Caco-2 (cell line): ENCODE measurements around the gene TREH. TPM values are rescaled to one million over a fixed set of nuclear protein-coding genes. Genes with fewer than 3 reads are reported as not detected.
A peak's percentile ranks its signal among the peaks of the same experiment; 100 is the strongest.

Experiments used
- BruUV-seq: library from RNA; stranded (reverse); fragments of 400-500 nt; replicated peaks from 2 replicates; lab custom pipeline; 2021; lab: Mats Ljungman, UMichigan
- CTCF ChIA-PET: fragments of 300-600 bp; sonication (Branson Sonifier 250); formaldehyde crosslinking; loops from one replicate; lab custom pipeline; 2022; ENCODE audit warnings: antibody characterized with exemption; lab: Charles Lee
- POLR2A ChIA-PET: fragments of 300-600 bp; sonication (Branson Sonifier 250); formaldehyde crosslinking; loops from one replicate; lab custom pipeline; 2022; ENCODE audit warnings: antibody characterized with exemption; lab: Charles Lee
- DNase-seq, 2 experiments: peaks; one replicate each; pipeline versions ENCODE4 v3.0.0 to v3.0.0-alpha.2; 2020 to 2022
- H3K27me3 ChIP-seq: replicated peaks from 2 replicates; pipeline ENCODE4 v1.6.0; 2011; ENCODE audit warnings: low read length; ENCODE audit not compliant: control insufficient read depth, insufficient read depth
- H3K36me3 ChIP-seq: 2 replicates; pipeline ENCODE4 v1.5.1; 2011; ENCODE audit warnings: low read length; ENCODE audit not compliant: control insufficient read depth, insufficient read depth
- H3K4me1 ChIP-seq: fragments of 250-450 bp; sonication (Bioruptor Pico); 2 replicates; pipeline ENCODE4 v1.5.1; 2020; ENCODE audit warnings: mild to moderate bottlenecking
- H3K4me3 ChIP-seq: 2 replicates; pipeline ENCODE4 v1.5.1; 2011; ENCODE audit warnings: low read depth, mild to moderate bottlenecking, control low read depth, low read length
- H3K9me3 ChIP-seq: fragments of 250-450 bp; sonication (Bioruptor Pico); 2 replicates; pipeline ENCODE4 v1.5.1; 2020; ENCODE audit warnings: mild to moderate bottlenecking, moderate library complexity
- H3K27ac Mint-ChIP-seq: one replicate; pipeline ENCODE4 v1.8.0; 2022; ENCODE audit warnings: mixed read lengths; ENCODE audit not compliant: unreplicated experiment
- H3K27me3 Mint-ChIP-seq: one replicate; pipeline ENCODE4 v1.8.0; 2022; ENCODE audit warnings: mixed read lengths; ENCODE audit not compliant: insufficient read depth, unreplicated experiment
- H3K36me3 Mint-ChIP-seq: one replicate; pipeline ENCODE4 v1.8.0; 2022; ENCODE audit warnings: mild to moderate bottlenecking, mixed read lengths; ENCODE audit not compliant: insufficient read depth, unreplicated experiment
- H3K4me1 Mint-ChIP-seq: one replicate; pipeline ENCODE4 v1.8.0; 2022; ENCODE audit warnings: low read depth, mixed read lengths; ENCODE audit not compliant: unreplicated experiment
- H3K4me3 Mint-ChIP-seq: one replicate; pipeline ENCODE4 v1.8.0; 2022; ENCODE audit warnings: mild to moderate bottlenecking, moderate library complexity, mixed read lengths; ENCODE audit not compliant: unreplicated experiment
- H3K9me3 Mint-ChIP-seq: one replicate; pipeline ENCODE4 v1.8.0; 2022; ENCODE audit warnings: mixed read lengths; ENCODE audit not compliant: unreplicated experiment
- intact Hi-C: fragments of 100-400 bp; cut with micrococcal nuclease; formaldehyde crosslinking; loops from one replicate; pipeline ENCODE4 v1.10.0; 2022; ENCODE audit not compliant: unreplicated experiment
- total RNA-seq: library from RNA; stranded (reverse); gene quantifications from 2 replicates; pipeline ENCODE4 v1.2.3, GENCODE V29; 2022
- TF ChIP-seq, protein P1 (sequence below), 2 experiments: fragments of 200-600 bp in 1 of 2; IDR thresholded peaks; 1 replicate in 1 of 2; 2 replicates in 1 of 2; pipeline versions ENCODE4 v1.5.1 to v1.8.0; 2011 to 2022; ENCODE audit warnings: antibody characterized with exemption in 1 of 2, control low read depth in 1 of 2, inconsistent platforms in 1 of 2, low read depth in 1 of 2, low read length in 1 of 2, mild to moderate bottlenecking in 1 of 2, moderate library complexity in 1 of 2; ENCODE audit not compliant: insufficient read depth in 1 of 2, severe bottlenecking in 1 of 2, unreplicated experiment in 1 of 2

Gene TREH
- total RNA-seq, 1 experiment from 2014 or later, result not detected

DNA sequence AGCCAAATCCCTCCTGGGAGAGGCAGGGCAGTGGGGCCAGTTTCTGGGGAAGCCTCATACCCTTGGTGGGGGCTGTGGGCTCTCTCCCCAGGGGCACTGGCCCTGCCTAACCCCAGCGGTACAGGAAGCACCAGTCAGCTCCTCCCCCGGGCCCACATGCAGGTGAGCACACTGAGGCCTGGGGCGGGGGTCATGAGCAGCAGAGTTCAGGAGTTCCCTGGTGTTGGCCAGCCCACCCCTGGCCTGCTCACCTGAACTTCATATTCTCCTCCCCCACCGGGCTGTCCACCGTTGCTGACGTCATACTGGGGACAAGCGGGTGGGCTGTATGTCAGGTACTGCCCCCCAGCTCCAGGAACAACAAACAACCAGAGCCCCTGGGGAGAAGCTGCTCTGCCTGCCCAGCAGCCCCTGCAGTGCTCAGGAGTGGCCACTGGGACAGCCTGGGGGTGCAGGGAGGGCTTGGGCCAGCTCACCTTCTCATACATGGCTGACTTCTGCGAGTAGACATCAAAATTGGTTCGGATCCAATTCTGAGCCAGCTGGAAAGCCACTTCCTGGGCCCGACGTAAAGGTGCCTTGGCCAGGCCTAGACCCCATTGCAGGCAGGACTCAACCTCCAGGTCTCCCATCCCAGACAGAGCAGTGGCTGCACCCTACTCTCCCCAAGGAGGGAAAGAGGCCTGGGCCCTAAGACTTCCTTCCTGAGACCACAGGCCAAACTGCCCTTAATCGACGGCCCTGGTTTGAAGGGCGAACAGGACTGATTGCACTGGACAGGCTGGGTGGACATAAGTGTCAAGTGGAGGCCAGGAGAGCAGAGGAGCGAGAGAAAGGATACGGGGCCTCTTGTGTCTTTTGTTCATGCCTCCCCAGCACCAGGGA is 20.8 kb downstream of the TREH start:
- Histone ChIP-seq H3K4me1 (peaks cover 37% of the 10 kb centered on the region), H3K4me3 (no peak overlapping the region), H3K27me3 (no peaks in the 10 kb centered on the region), H3K9me3 (no peaks in the 10 kb centered on the region), H3K36me3 (no peaks in the 10 kb centered on the region)
- Mint-ChIP-seq H3K4me3 (no peak overlapping the region), H3K9me3 (no peaks in the 10 kb centered on the region), H3K36me3 (peaks cover 12% of the 10 kb centered on the region), H3K27ac (peak overlapping the region; percentile 43), H3K27me3 (no peaks in the 10 kb centered on the region), H3K4me1 (peaks cover 11% of the 10 kb centered on the region)
- CTCF ChIA-PET, result interaction anchor here (0.5 to 3.3 kb wide), 14 partner anchors 11 to 308 kb away, joined by 3 to 21 read pairs (median 5); partner anchors contain the start of genes ARCN1, PHLDB1 and TREH
- POLR2A ChIA-PET, result interaction anchor here (1.0 kb wide), 1 partner anchor 132 kb away, joined by 3 read pairs; the partner anchor contains the start of gene DDX6
- BruUV-seq, result no TSS peak
- DNase-seq, result peak; percentile 47 to 54
- TF ChIP-seq, protein P1, sequence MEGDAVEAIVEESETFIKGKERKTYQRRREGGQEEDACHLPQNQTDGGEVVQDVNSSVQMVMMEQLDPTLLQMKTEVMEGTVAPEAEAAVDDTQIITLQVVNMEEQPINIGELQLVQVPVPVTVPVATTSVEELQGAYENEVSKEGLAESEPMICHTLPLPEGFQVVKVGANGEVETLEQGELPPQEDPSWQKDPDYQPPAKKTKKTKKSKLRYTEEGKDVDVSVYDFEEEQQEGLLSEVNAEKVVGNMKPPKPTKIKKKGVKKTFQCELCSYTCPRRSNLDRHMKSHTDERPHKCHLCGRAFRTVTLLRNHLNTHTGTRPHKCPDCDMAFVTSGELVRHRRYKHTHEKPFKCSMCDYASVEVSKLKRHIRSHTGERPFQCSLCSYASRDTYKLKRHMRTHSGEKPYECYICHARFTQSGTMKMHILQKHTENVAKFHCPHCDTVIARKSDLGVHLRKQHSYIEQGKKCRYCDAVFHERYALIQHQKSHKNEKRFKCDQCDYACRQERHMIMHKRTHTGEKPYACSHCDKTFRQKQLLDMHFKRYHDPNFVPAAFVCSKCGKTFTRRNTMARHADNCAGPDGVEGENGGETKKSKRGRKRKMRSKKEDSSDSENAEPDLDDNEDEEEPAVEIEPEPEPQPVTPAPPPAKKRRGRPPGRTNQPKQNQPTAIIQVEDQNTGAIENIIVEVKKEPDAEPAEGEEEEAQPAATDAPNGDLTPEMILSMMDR (IDR thresholded peaks at IDR 0.05; ENCODE audit: insufficient read depth in 1 of 2, low read depth in 1 of 2, low read length in 1 of 2, severe bottlenecking in 1 of 2, unreplicated experiment in 1 of 2), result peak; percentile 25 to 41
- intact Hi-C loops, result loop anchor here (1.0 to 10.0 kb wide), 6 partner anchors 37 to 514 kb away; partner anchors contain the start of genes PHLDB1 and UPK2

- no peaks in the 10 kb centered on the region for H3K27me3 Mint-ChIP-seq
- Histone ChIP-seq H3K4me1 (peaks cover 32% of the 10 kb centered on the region), H3K4me3 (no peak overlapping the region), H3K9me3 (no peaks in the 10 kb centered on the region), H3K36me3 (no peaks in the 10 kb centered on the region), H3K27me3 (no peaks in the 10 kb centered on the region)
- TF ChIP-seq, protein P1 (IDR thresholded peaks at IDR 0.05; ENCODE audit: insufficient read depth in 1 of 2, low read depth in 1 of 2, low read length in 1 of 2, severe bottlenecking in 1 of 2, unreplicated experiment in 1 of 2), result no peak
- ChIA-PET CTCF (interaction anchor here (0.5 to 3.3 kb wide), 10 partner anchors 12 to 210 kb away, joined by 3 to 21 read pairs (median 5); partner anchors contain the start of genes ARCN1, PHLDB1 and TREH), POLR2A (no interaction called here)
- peaks cover 11% of the 10 kb centered on the region for H3K4me1 Mint-ChIP-seq
- H3K27ac Mint-ChIP-seq, result peak overlapping the region; percentile 9
- H3K9me3 Mint-ChIP-seq, result no peaks in the 10 kb centered on the region
- TSS peak; percentile 22 for BruUV-seq
- intact Hi-C loops, result loop anchor here (10.0 kb wide), 1 partner anchor 513 kb away; no protein-coding TSS in a partner anchor
- H3K36me3 Mint-ChIP-seq, result peaks cover 13% of the 10 kb centered on the region
- DNase-seq, result no peak
- H3K4me3 Mint-ChIP-seq, result no peak overlapping the region
These were observed 21.6 kb downstream of the TREH start for GRCh38 chr11:118657709-118658428.

GRCh38 chr11:118657238-118657637 is 22.2 kb downstream of the TREH start:
- no peak overlapping the region for H3K4me3 Mint-ChIP-seq
- ChIA-PET CTCF (interaction anchor here (0.5 to 3.0 kb wide), 3 partner anchors 9 to 49 kb away, joined by 3 to 19 read pairs (median 4); partner anchors contain the start of gene PHLDB1), POLR2A (no interaction called here)

More at GRCh38 chr11:118657238-118657637, 22.2 kb downstream of the TREH start:
- Histone ChIP-seq H3K36me3 (no peaks in the 10 kb centered on the region), H3K4me1 (peaks cover 26% of the 10 kb centered on the region), H3K27me3 (no peaks in the 10 kb centered on the region), H3K9me3 (no peaks in the 10 kb centered on the region), H3K4me3 (no peak overlapping the region)
- peaks cover 11% of the 10 kb centered on the region for H3K4me1 Mint-ChIP-seq
- no peak for DNase-seq
- BruUV-seq, result no TSS peak
- no peaks in the 10 kb centered on the region for H3K27me3 Mint-ChIP-seq
- no peaks in the 10 kb centered on the region for H3K9me3 Mint-ChIP-seq
- TF ChIP-seq, protein P1 (IDR thresholded peaks at IDR 0.05; ENCODE audit: insufficient read depth in 1 of 2, low read depth in 1 of 2, low read length in 1 of 2, severe bottlenecking in 1 of 2, unreplicated experiment in 1 of 2), result no peak
- peak overlapping the region; percentile 9 for H3K27ac Mint-ChIP-seq
- peaks cover 19% of the 10 kb centered on the region for H3K36me3 Mint-ChIP-seq
- intact Hi-C loops, result loop anchor here (10.0 kb wide), 1 partner anchor 512 kb away; no protein-coding TSS in a partner anchor
